NK-92 (cell line): ENCODE results near the gene TMCO1.
"Not testable (repeated sequence)": the region's sequence is repeated elsewhere in the genome, so short reads cannot be mapped to it uniquely, and the experiment has no call there.

Experiments used
- DNase-seq: peaks from one replicate; lab custom pipeline; 2025; ENCODE audit not compliant: unreplicated experiment; lab: John Stamatoyannopoulos, UW

TMCO1 gene

GRCh38 chr1:165768513-165769394 is at the start of gene TMCO1:
Gene TMCO1, minus strand, starts transcription at chr1:165768868. Its CDS starts 117 bp downstream, at chr1:165768751.
- DNase-seq = peak; percentile 83

GRCh38 chr1:165816826-165817497 is 48.3 kb upstream of the TMCO1 start:
- no peak for DNase-seq

GRCh38 chr1:165816157-165816556 is 47.5 kb upstream of the TMCO1 start:
- DNase-seq = no peak

- no peak for DNase-seq
These were observed 47.1 kb upstream of the TMCO1 start for GRCh38 chr1:165815725-165816124.

GRCh38 chr1:165807613-165808012 is 38.9 kb upstream of the TMCO1 start:
- DNase-seq = no peak

- DNase-seq = not testable (repeated sequence)
These were observed 35.8 kb upstream of the TMCO1 start for GRCh38 chr1:165804513-165804912.

- DNase-seq = no peak
These were observed 30.7 kb upstream of the TMCO1 start for GRCh38 chr1:165799387-165799786.

GRCh38 chr1:165795894-165796293 is 27.2 kb upstream of the TMCO1 start:
- no peak for DNase-seq

GRCh38 chr1:165793951-165794350 is 25.3 kb upstream of the TMCO1 start:
- DNase-seq = no peak

- DNase-seq = no peak
These were observed 19.1 kb upstream of the TMCO1 start for GRCh38 chr1:165787741-165788140.

GRCh38 chr1:165783519-165783918 is 14.9 kb upstream of the TMCO1 start:
- DNase-seq = not testable (repeated sequence)

GRCh38 chr1:165778197-165778596 is 9.5 kb upstream of the TMCO1 start:
- not testable (repeated sequence) for DNase-seq

- no peak for DNase-seq
These were observed 4.8 kb upstream of the TMCO1 start for GRCh38 chr1:165773324-165773965.

GRCh38 chr1:165772739-165773138 is 4.1 kb upstream of the TMCO1 start:
- no peak for DNase-seq

GRCh38 chr1:165764277-165764676 is 4.4 kb downstream of the TMCO1 start:
- DNase-seq = no peak

GRCh38 chr1:165763442-165763841 is 5.2 kb downstream of the TMCO1 start:
- DNase-seq = no peak

GRCh38 chr1:165762725-165763124 is 5.9 kb downstream of the TMCO1 start:
- no peak for DNase-seq

- no peak for DNase-seq
These were observed 9.6 kb downstream of the TMCO1 start for GRCh38 chr1:165759095-165759494.

GRCh38 chr1:165755393-165756010 is 13.2 kb downstream of the TMCO1 start:
- no peak for DNase-seq

- no peak for DNase-seq
These were observed 14.7 kb downstream of the TMCO1 start for GRCh38 chr1:165753934-165754333.

- DNase-seq = no peak
These were observed 20.1 kb downstream of the TMCO1 start for GRCh38 chr1:165748550-165748949.
